CD4-positive, alpha-beta T cell treated with Interleukin-6 for 4 hours (primary cell): ENCODE results near the gene SLC10A3.

Experiments used
- DNase-seq: peaks from one replicate; pipeline ENCODE4 v3.0.0-alpha.2; 2020; ENCODE audit warnings: mixed read lengths

The SLC10A3 gene

DNA sequence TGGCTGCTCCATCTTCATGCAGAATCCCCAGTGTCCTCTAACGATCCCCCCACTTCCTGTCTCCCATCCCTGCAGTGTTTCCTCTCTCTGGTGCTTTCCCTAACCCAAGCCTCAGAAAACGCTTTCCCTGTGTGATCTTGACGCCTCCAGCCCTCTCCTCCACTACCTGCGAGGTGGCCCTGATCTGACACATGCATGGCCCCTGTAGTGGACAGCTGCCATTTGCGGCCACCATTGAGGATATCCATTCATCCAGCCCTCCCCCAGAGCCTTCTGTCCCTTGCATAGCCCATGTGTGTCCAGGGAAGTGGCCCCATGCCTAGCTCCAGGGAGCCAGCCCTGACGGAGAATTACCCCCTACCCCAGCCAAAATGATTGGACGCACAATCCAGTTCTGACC, 7.1 kb downstream of the SLC10A3 start:
- no peak for DNase-seq

GRCh38 chrX:154482786-154483185, 7.6 kb downstream of the SLC10A3 start:
- DNase-seq, result no peak

- no peak for DNase-seq
Measured at GRCh38 chrX:154481911-154482601, 8.4 kb downstream of the SLC10A3 start.

- no peak for DNase-seq
Measured at GRCh38 chrX:154481195-154481594, 9.2 kb downstream of the SLC10A3 start.

DNA sequence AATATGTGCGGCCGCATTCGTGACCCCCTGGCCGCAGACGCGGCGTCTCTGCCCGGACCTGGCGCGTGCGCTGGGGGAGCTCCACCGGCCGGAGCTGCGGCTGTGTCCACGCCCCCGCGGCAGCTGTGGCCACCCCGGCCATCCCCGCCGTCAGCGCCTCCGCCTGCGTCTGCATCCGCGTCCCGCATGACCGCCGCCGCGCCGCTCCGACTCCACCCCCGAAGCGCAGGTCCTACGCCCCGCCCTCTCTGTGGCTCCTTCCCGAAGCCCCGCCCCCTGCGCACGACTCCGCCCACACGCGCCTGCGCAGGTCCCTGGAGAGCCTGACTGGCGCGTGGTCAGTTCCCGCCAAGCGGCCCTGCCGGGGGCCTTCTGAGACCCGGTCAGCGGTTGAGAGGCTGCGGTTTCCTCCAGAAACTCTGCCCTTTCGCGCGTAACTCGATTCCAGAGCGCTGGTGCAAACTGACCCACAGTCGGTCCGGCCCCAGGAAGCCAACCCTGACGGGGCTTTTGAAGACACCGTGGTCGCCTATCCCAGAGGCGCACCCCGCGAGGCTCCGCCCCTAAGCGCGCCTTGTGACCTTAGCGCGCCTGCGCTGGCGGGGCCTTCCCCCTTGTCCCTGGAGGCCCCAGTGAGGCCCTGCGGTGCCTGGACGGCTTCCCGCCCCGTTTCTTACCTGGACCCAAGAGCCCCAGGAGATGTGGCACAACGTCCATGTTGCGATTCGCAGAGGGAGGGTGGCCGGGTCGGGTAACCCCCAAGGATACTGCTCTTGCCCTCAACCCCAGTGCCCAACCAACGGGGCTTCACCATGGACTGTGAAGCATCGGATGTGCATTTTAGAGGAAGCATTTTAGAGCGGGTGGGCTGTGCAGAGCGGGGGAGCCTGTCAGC, 11.5 kb downstream of the SLC10A3 start, which contains the start of gene LAGE3:
TSS of gene LAGE3 (minus strand) at position 554 of the 895 bp plus-strand sequence. CDS start at position 188, 366 bp downstream.
- DNase-seq, result peak; percentile 94

DNA sequence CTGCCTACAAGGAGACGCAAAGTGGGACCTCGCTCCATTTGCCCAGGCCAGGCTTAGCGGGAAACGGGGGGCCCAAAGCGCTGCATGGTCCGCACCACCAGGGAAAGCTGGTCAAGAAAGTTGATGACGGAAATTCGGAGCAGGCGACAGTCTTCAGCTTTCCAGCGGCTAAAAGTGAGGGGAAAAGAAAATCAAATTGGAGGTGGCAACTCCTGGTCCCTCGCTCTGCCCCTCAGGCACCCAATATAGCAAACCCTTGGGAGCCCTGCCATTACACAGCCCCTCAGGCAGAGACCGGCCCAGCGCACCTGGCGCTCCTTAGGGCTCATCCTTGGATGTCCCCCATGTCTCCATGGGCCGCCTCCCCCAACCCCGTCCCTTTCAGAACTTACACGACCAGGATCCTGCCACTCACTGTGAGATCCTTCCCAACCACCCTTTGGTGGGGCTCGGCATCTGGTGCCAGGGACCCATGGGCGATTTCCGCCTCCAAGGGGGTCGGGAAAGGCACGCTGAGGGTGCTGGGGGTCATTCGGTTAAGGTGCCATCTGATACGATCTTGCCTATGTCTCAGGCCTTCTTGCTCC, 12.4 kb downstream of the SLC10A3 start:
- DNase-seq, result no peak

DNA sequence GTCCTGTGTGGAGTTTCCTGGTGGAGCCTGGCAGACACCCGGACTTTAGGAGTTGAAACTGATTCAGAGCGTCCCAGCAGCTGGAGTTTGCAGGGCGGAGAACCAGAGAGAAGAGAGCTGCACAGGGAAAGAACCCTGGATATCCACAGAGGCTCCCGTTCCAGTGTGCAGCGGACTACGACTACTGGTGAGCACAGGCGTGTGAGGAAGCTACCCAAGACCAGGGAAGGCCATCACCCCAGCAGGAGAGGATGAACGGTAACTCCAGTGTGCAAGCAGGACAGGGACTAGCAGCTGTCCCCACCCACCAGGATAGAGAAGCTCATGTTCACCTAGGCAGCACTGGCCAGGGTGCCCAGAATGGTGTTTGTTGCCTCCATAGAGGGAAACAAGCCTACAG, 13.6 kb downstream of the SLC10A3 start:
- no peak for DNase-seq

- DNase-seq, result no peak
Measured at GRCh38 chrX:154473683-154474082, 16.7 kb downstream of the SLC10A3 start.

GRCh38 chrX:154472685-154473632, 17.5 kb downstream of the SLC10A3 start:
- DNase-seq, result no peak

- DNase-seq, result no peak
Measured at GRCh38 chrX:154471839-154472684, 18.4 kb downstream of the SLC10A3 start.

DNA sequence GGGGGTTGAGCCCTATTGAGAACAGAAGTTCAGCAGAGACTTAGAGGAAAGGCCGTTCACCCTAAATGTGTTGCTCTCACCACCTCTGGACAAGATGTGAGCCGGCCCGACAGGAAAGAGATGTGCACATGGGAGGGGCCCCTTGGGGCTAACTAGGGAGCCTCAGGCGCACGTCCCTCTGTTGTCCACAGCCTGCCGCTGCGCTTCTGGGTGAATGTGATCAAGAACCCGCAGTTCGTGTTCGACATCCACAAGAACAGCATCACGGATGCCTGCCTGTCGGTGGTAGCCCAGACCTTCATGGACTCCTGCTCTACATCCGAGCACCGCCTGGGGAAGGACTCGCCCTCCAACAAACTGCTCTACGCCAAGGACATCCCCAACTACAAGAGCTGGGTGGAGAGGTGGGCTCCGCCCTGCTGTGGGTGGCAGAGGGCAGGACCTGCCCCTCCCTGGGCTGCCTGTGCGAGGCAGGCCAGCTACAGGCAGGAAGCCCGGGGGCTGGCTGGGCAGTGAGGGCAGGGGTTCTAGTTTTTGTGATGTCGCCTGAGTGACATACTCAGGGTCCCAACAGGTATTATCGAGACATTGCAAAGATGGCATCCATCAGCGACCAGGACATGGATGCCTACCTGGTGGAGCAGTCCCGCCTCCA, 19.4 kb downstream of the SLC10A3 start:
- DNase-seq, result no peak

- DNase-seq, result no peak
Measured at GRCh38 chrX:154470434-154470833, 20.0 kb downstream of the SLC10A3 start.

GRCh38 chrX:154469880-154470279, 20.5 kb downstream of the SLC10A3 start:
- DNase-seq, result no peak

GRCh38 chrX:154469114-154469513, 21.3 kb downstream of the SLC10A3 start:
- no peak for DNase-seq

DNA sequence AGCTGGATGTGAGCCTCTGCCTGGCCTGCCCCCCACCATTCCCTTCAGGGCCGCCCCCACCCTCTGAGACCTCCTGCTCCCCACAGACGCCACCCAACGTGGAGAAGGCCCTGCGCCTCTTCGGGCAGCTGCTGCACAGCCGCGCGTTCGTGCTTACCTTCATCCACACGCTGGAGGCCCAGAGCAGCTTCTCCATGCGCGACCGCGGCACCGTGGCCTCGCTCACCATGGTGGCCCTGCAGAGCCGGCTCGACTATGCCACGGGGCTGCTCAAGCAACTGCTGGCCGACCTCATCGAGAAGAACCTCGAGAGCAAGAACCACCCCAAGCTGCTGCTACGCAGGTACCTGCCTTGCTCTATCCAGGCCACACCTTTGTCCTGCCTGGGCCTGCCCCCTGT, 22.2 kb downstream of the SLC10A3 start:
- no peak for DNase-seq

- DNase-seq, result no peak
Measured at GRCh38 chrX:154467556-154467955, 22.9 kb downstream of the SLC10A3 start.

GRCh38 chrX:154466907-154467306, 23.5 kb downstream of the SLC10A3 start:
- DNase-seq, result no peak

- DNase-seq, result no peak
Measured at GRCh38 chrX:154466036-154466435, 24.4 kb downstream of the SLC10A3 start.

DNA sequence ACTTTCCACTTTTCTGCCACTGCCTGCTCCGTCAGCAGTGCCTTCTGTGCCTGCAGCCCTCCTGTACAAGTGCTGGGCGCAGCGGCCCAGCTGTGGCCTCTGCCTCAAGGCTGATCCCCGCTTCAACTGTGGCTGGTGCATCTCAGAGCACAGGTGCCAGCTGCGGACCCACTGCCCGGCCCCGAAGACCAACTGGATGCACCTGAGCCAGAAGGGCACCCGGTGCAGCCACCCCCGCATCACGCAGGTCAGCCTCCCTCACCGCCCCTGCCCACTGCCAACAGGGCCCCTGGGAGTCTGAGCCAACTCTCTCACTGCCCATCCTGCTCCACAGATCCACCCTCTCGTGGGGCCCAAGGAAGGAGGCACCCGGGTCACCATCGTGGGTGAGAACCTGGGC, 24.8 kb downstream of the SLC10A3 start:
- no peak for DNase-seq

DNA sequence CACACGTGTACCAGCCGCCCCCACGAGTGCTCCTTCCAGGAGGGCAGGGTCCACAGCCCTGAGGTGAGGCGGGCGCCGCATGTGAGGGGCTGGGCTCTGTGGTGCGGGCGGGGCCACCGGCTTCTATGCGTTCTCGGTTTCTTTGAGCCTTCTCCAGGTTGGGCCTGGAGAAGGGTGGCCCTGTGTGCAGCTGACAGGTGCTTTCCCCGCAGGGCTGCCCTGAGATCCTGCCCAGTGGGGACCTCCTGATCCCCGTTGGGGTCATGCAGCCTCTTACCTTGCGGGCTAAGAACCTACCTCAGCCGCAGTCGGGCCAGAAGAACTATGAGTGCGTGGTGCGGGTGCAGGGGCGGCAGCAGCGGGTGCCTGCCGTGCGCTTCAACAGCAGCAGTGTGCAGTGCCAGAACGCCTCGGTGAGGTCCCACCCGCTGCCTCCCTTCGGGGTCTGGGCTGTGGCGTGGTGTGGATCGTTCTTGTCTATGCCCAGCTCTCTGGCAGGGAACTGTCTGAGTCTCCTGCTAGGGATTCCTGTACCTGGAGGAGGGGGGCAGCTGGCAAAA, 25.5 kb downstream of the SLC10A3 start:
- DNase-seq, result no peak
